GM21529 (cell line): ENCODE measurements around the gene RELN.
A peak's percentile ranks its signal among the peaks of the same experiment; 100 is the strongest.

ENCODE experiments used
- ATAC-seq: cut with Tn5 transposase; IDR thresholded peaks from one replicate; pipeline ENCODE4 v1.9.1; 2021; ENCODE audit not compliant: unreplicated experiment

Gene RELN

GRCh38 chr7:103437623-103438022, 551.8 kb downstream of the RELN start:
- no peak for ATAC-seq

- peak; percentile 67 for ATAC-seq
These were observed 556.7 kb downstream of the RELN start for GRCh38 chr7:103432712-103433111.

GRCh38 chr7:103425177-103425576, 564.3 kb downstream of the RELN start:
- ATAC-seq = no peak

- no peak for ATAC-seq
These were observed 565.8 kb downstream of the RELN start for GRCh38 chr7:103423467-103424179.
